A549 (cell line): ENCODE results near the gene FASTKD3. TPM values are rescaled to one million over a fixed set of nuclear protein-coding genes. Genes with fewer than 3 reads are reported as not detected.
A peak's percentile ranks its signal among the peaks of the same experiment; 100 is the strongest.

Source experiments
- ATAC-seq, 2 experiments: fragments of 200-7000 bp in 1 of 2; fragments of >200 bp in 1 of 2; cut with Nextera tagmentation in 1 of 2; cut with Tn5 transposase in 1 of 2; 3 replicates each; pipeline versions ENCODE4 v1.8.0 to v1.9.1; 2018 to 2020; ENCODE audit warnings: mild to moderate bottlenecking in 1 of 2, moderate library complexity in 1 of 2
- CTCF ChIA-PET: fragments of 300-600 bp; sonication (Branson Sonifier 250); formaldehyde crosslinking; extraction: SDS; loops from one replicate; lab custom pipeline; 2021; ENCODE audit warnings: antibody characterized with exemption, inconsistent platforms; lab: Yijun Ruan, JAX
- POLR2A ChIA-PET: fragments of 350-600 bp; formaldehyde crosslinking; extraction: SDS; loops from one replicate; lab custom pipeline; 2021; ENCODE audit warnings: antibody characterized with exemption, inconsistent platforms; lab: Yijun Ruan, JAX
- DNase-seq, 2 experiments: peaks; one replicate each; pipeline versions ENCODE4 v3.0.0 to v3.0.0-alpha.2; 2011 to 2016; ENCODE audit warnings: low read depth in 1 of 2, low spot score in 1 of 2
- FAIRE-seq: peaks from 2 replicates; lab custom pipeline; 2011; peaks lifted over from hg19 to GRCh38; lab: Jason Lieb, UNC
- H3K27ac ChIP-seq, 2 experiments: fragments of >200 bp; sonication (Bioruptor Twin); formaldehyde crosslinking; 3 replicates each; pipeline ENCODE4 v1.5.1; 2016 to 2017
- H3K4me1 ChIP-seq: fragments of >200 bp; sonication (Bioruptor Twin); formaldehyde crosslinking; 3 replicates; pipeline ENCODE4 v1.6.1; 2016
- H3K4me2 ChIP-seq: fragments of >200 bp; sonication (Bioruptor Twin); formaldehyde crosslinking; 3 replicates; pipeline ENCODE4 v1.6.1; 2016
- H3K4me3 ChIP-seq: fragments of >200 bp; sonication (Bioruptor Twin); formaldehyde crosslinking; 3 replicates; pipeline ENCODE4 v1.5.1; 2016
- H3K9me3 ChIP-seq: fragments of >200 bp; sonication (Bioruptor Twin); formaldehyde crosslinking; 3 replicates; pipeline ENCODE4 v1.6.1; 2016
- ATOH8 ChIP-seq: fragments of 250-450 bp; sonication (Bioruptor Pico); IDR thresholded peaks from 2 replicates; pipeline ENCODE4 v1.5.0; 2020; ENCODE audit warnings: low read depth, mild to moderate bottlenecking, moderate library complexity
- CBX2 ChIP-seq: fragments of 200-600 bp; sonication (generic); IDR thresholded peaks from 2 replicates; pipeline ENCODE4 v1.6.1; 2016; ENCODE audit warnings: low read depth, mild to moderate bottlenecking, borderline replicate concordance
- CEBPB ChIP-seq, 2 experiments: fragments of >200 bp in 1 of 2; sonication (Bioruptor Twin) in 1 of 2; formaldehyde crosslinking in 1 of 2; IDR thresholded peaks; 2 replicates each; pipeline ENCODE4 v1.6.1; 2012 to 2016
- CHD4 ChIP-seq: fragments of 200-600 bp; sonication (generic); IDR thresholded peaks from 2 replicates; pipeline ENCODE4 v1.6.1; 2016; ENCODE audit warnings: antibody characterized with exemption, mild to moderate bottlenecking, borderline replicate concordance
- E2F6 ChIP-seq: IDR thresholded peaks from 2 replicates; pipeline ENCODE4 v1.6.1; 2012; ENCODE audit warnings: low read depth, borderline replicate concordance
- EHF ChIP-seq: fragments of 250-450 bp; sonication (Bioruptor Pico); IDR thresholded peaks from 2 replicates; pipeline ENCODE4 v1.5.0; 2020; ENCODE audit warnings: mild to moderate bottlenecking
- FOXS1 ChIP-seq: fragments of 250-450 bp; sonication (Bioruptor Pico); IDR thresholded peaks from 2 replicates; pipeline ENCODE4 v1.5.0; 2020; ENCODE audit warnings: mild to moderate bottlenecking, moderate library complexity
- GATA3 ChIP-seq: IDR thresholded peaks from 2 replicates; pipeline ENCODE4 v1.6.1; 2012; ENCODE audit warnings: borderline replicate concordance
- HES2 ChIP-seq: fragments of >200 bp; sonication (Bioruptor Twin); formaldehyde crosslinking; IDR thresholded peaks from 2 replicates; pipeline ENCODE4 v1.6.1; 2016
- HMGXB4 ChIP-seq: fragments of 250-450 bp; sonication (Bioruptor Pico); IDR thresholded peaks from 2 replicates; pipeline ENCODE4 v1.5.0; 2021; ENCODE audit warnings: mild to moderate bottlenecking, moderate library complexity, borderline replicate concordance
- HOXB13 ChIP-seq: fragments of 250-450 bp; sonication (Bioruptor Pico); IDR thresholded peaks from 2 replicates; pipeline ENCODE4 v1.5.0; 2020; ENCODE audit warnings: low read depth, mild to moderate bottlenecking, moderate library complexity
- HOXB5 ChIP-seq: fragments of 250-450 bp; sonication (Bioruptor Pico); IDR thresholded peaks from 2 replicates; pipeline ENCODE4 v1.5.0; 2020; ENCODE audit warnings: mild to moderate bottlenecking, moderate library complexity
- KDM1A ChIP-seq: fragments of 200-600 bp; sonication (generic); IDR thresholded peaks from 2 replicates; pipeline ENCODE4 v1.6.1; 2016; ENCODE audit warnings: low read depth, mild to moderate bottlenecking
- MAFK ChIP-seq: fragments of 450-650 bp; IDR thresholded peaks from 2 replicates; pipeline ENCODE4 v1.6.1; 2014; ENCODE audit not compliant: partially characterized antibody
- NPAS2 ChIP-seq: fragments of 250-450 bp; sonication (Bioruptor Pico); IDR thresholded peaks from 2 replicates; pipeline ENCODE4 v1.8.0; 2022; ENCODE audit warnings: mild to moderate bottlenecking, moderate library complexity, borderline replicate concordance
- PHF8 ChIP-seq: fragments of 200-600 bp; sonication (generic); IDR thresholded peaks from 2 replicates; pipeline ENCODE4 v1.6.1; 2016; ENCODE audit warnings: low read depth, mild to moderate bottlenecking, antibody characterized with exemption, moderate library complexity, borderline replicate concordance
- RCOR1 ChIP-seq: fragments of 150-350 bp; IDR thresholded peaks from 2 replicates; pipeline ENCODE4 v1.6.1; 2014; ENCODE audit warnings: antibody characterized with exemption, low read length, low read depth
- REST ChIP-seq: fragments of 200-600 bp; sonication (generic); IDR thresholded peaks from 2 replicates; pipeline ENCODE4 v1.6.1; 2016; ENCODE audit warnings: antibody characterized with exemption, mild to moderate bottlenecking, moderate library complexity
- SMC3 ChIP-seq: fragments of >200 bp; sonication (Bioruptor Twin); formaldehyde crosslinking; IDR thresholded peaks from 3 replicates; pipeline ENCODE4 v1.6.1; 2018; ENCODE audit warnings: inconsistent platforms
- SREBF2 ChIP-seq: fragments of 450-650 bp; IDR thresholded peaks from 2 replicates; pipeline ENCODE4 v1.6.1; 2014; ENCODE audit warnings: mild to moderate bottlenecking, moderate library complexity
- TP53 ChIP-seq: fragments of 250-450 bp; sonication (Bioruptor Pico); IDR thresholded peaks from 2 replicates; pipeline ENCODE4 v1.5.0; 2021; ENCODE audit warnings: mild to moderate bottlenecking, moderate library complexity
- ZFP36 ChIP-seq: fragments of 450-650 bp; IDR thresholded peaks from 2 replicates; pipeline ENCODE4 v1.6.1; 2014; ENCODE audit warnings: borderline replicate concordance; ENCODE audit not compliant: partially characterized antibody
- ZNF302 ChIP-seq: fragments of 250-450 bp; sonication (Bioruptor Pico); IDR thresholded peaks from 2 replicates; pipeline ENCODE4 v1.9.0; 2021; ENCODE audit warnings: inconsistent platforms, mild to moderate bottlenecking, moderate library complexity
- ZSCAN20 ChIP-seq: fragments of 250-450 bp; sonication (Bioruptor Pico); IDR thresholded peaks from 2 replicates; pipeline ENCODE4 v1.8.0; 2022; ENCODE audit warnings: mild to moderate bottlenecking, moderate library complexity
- WGBS: methylation state at CpG from one replicate; pipeline ENCODE4 v1.1.6; 2017; ENCODE audit errors: missing lambda C conversion rate; 5-methylcytosine and 5-hydroxymethylcytosine counted together
- polyA plus RNA-seq, 4 experiments: library from polyadenylated mRNA; depleted of rRNA in 3 of 4; stranded (reverse); fragments of >200 nt; fragmentation: RNase III in 1 of 4; extraction: RNeasy Plus Mini Kit Qiagen cat#74134 plus additional on column Dnase treatment in 1 of 4; gene quantifications; 2 replicates in 3 of 4; 3 replicates in 1 of 4; pipeline ENCODE4 v1.2.3, GENCODE V29; 2011 to 2017

FASTKD3 gene
- polyA plus RNA-seq, 2 of the 4 experiments (the other 2 are of a cell fraction) = 19.5 to 24.8 TPM

GRCh38 chr5:7825630-7826029 lies 43.2 kb downstream of the FASTKD3 start:
- H3K9me3 ChIP-seq = no peaks in the 10 kb centered on the region

GRCh38 chr5:7824995-7825394 lies 43.8 kb downstream of the FASTKD3 start:
- FAIRE-seq = no peak
- TF ChIP-seq ZSCAN20 = no peak
- TF ChIP-seq RCOR1 = no peak
- TF ChIP-seq ZFP36 = no peak
- TF ChIP-seq HMGXB4 (CRISPR knock-in tag) = no peak
- TF ChIP-seq E2F6 = no peak
- TF ChIP-seq HES2 = no peak
- no peaks in the 10 kb centered on the region for H3K9me3 ChIP-seq
- no peaks in the 10 kb centered on the region for H3K4me1 ChIP-seq
- no peak for DNase-seq
- CTCF ChIA-PET = no interaction called here
- no peak for ATAC-seq
- H3K4me3 ChIP-seq = no peak overlapping the region
- no peak overlapping the region for H3K27ac ChIP-seq
- H3K4me2 ChIP-seq = no peak overlapping the region
- WGBS = 36% methylated on average over 4 of the region's 18 CpGs
- POLR2A ChIA-PET = no interaction called here

More at GRCh38 chr5:7825630-7826029, 43.2 kb downstream of the FASTKD3 start:
- 22% methylated on average over 6 of the region's 11 CpGs for WGBS
- H3K27ac ChIP-seq = no peak overlapping the region
- no peak for FAIRE-seq
- no peak overlapping the region for H3K4me2 ChIP-seq
- POLR2A ChIA-PET = no interaction called here
- DNase-seq = no peak
- H3K4me1 ChIP-seq = no peaks in the 10 kb centered on the region
- H3K4me3 ChIP-seq = no peak overlapping the region
- CTCF ChIA-PET = no interaction called here
- no peak for TF ChIP-seq SMC3
- TF ChIP-seq ZNF302 (CRISPR knock-in tag) = no peak
- no peak for TF ChIP-seq TP53
- TF ChIP-seq CHD4 = no peak
- TF ChIP-seq SREBF2 = no peak
- peak; percentile 38 to 47; a peak in 1 of 6 replicates for ATAC-seq

- POLR2A ChIA-PET = no interaction called here
- TF ChIP-seq E2F6 (no peak), MAFK (no peak), ATOH8 (CRISPR knock-in tag) (no peak), RCOR1 (no peak), PHF8 (no peak), SMC3 (no peak), CBX2 (no peak)
- Histone ChIP-seq H3K9me3 (no peaks in the 10 kb centered on the region), H3K4me2 (no peak overlapping the region), H3K4me1 (no peaks in the 10 kb centered on the region), H3K4me3 (no peak overlapping the region), H3K27ac (no peak overlapping the region)
- 25% methylated on average over 8 of the region's 8 CpGs for WGBS
- FAIRE-seq (no peak), DNase-seq (no peak), ATAC-seq (no peak)
- CTCF ChIA-PET = interaction anchor here (0.9 to 1.0 kb wide), 2 partner anchors 8 to 78 kb away, joined by 3 to 5 read pairs; no protein-coding TSS in a partner anchor
Measured at GRCh38 chr5:7823594-7823993, 45.2 kb downstream of the FASTKD3 start.

GRCh38 chr5:7822449-7822848 lies 46.4 kb downstream of the FASTKD3 start:
- WGBS = 0% methylated on average over 3 of the region's 3 CpGs
- ChIA-PET POLR2A (no interaction called here), CTCF (interaction anchor here (1.7 kb wide), 1 partner anchor 10 kb away, joined by 4 read pairs; no protein-coding TSS in a partner anchor)
- Histone ChIP-seq H3K9me3 (no peaks in the 10 kb centered on the region), H3K4me1 (no peaks in the 10 kb centered on the region), H3K4me3 (no peak overlapping the region), H3K4me2 (no peak overlapping the region), H3K27ac (no peak overlapping the region)
- DNase-seq = no peak
- ATAC-seq = no peak
- no peak for FAIRE-seq
- TF ChIP-seq GATA3 (no peak), EHF (CRISPR knock-in tag) (no peak), REST (no peak), NPAS2 (CRISPR knock-in tag) (no peak), HOXB13 (CRISPR knock-in tag) (no peak), HOXB5 (CRISPR knock-in tag) (no peak), KDM1A (no peak), FOXS1 (CRISPR knock-in tag) (no peak), CEBPB (IDR thresholded peaks at IDR 0.05) (no peak)
